Measurements from ENCODE around the gene IQUB.

GRCh38 chr7:123440101-123440548, 94.3 kb downstream of the IQUB start:
- no peak for TF ChIP-seq CTCF (conservative IDR thresholded peaks at IDR 0.05; ENCODE audit: low read length)
- TF ChIP-seq EZH2phosphoT487 (IDR thresholded peaks at IDR 0.05; ENCODE audit: borderline replicate concordance): no peak
